Spleen (tissue), 11 donors: ENCODE results near the gene SOX8. TPM values are rescaled to one million over a fixed set of nuclear protein-coding genes. Genes with fewer than 3 reads are reported as not detected.

Experiments
- DNase-seq: peaks from one replicate; pipeline ENCODE4 v3.0.0-alpha.2; 2020
- H3K27ac ChIP-seq, 8 donors: fragments of 200-600 bp; sonication (generic) in 7 of 8; 1 replicate in 4 of 8; 2 replicates in 4 of 8; pipeline versions ENCODE4 v1.5.0 to v1.8.0; 2016 to 2021; ENCODE audit warnings: inconsistent platforms in 4 of 8, mild to moderate bottlenecking in 4 of 8, moderate library complexity in 1 of 8
- H3K27me3 ChIP-seq, 7 donors: fragments of 200-600 bp; sonication (generic) in 6 of 7; replicated peaks in 1 of 7; 1 replicate in 4 of 7; 2 replicates in 3 of 7; pipeline versions ENCODE4 v1.5.0 to v1.8.0; 2016 to 2021; ENCODE audit warnings: inconsistent platforms in 3 of 7, mild to moderate bottlenecking in 1 of 7
- H3K36me3 ChIP-seq, 6 donors: fragments of 200-600 bp; sonication (generic) in 5 of 6; 1 replicate in 4 of 6; 2 replicates in 2 of 6; pipeline versions ENCODE4 v1.5.0 to v1.8.0; 2016 to 2021; ENCODE audit warnings: inconsistent platforms in 2 of 6
- H3K4me1 ChIP-seq, 6 donors: fragments of 200-600 bp; sonication (generic) in 5 of 6; 1 replicate in 3 of 6; 2 replicates in 3 of 6; pipeline versions ENCODE4 v1.5.0 to v1.8.0; 2016 to 2021; ENCODE audit warnings: inconsistent platforms in 3 of 6
- H3K4me3 ChIP-seq, 8 donors: fragments of 200-600 bp; sonication (generic) in 7 of 8; 1 replicate in 4 of 8; 2 replicates in 4 of 8; pipeline versions ENCODE4 v1.5.0 to v1.8.0; 2016 to 2021; ENCODE audit warnings: inconsistent platforms in 4 of 8, mild to moderate bottlenecking in 4 of 8, moderate library complexity in 2 of 8
- H3K9me3 ChIP-seq, 8 donors: fragments of 200-600 bp; sonication (generic) in 7 of 8; 1 replicate in 4 of 8; 2 replicates in 4 of 8; pipeline versions ENCODE4 v1.5.0 to v1.8.0; 2016 to 2021; ENCODE audit warnings: inconsistent platforms in 4 of 8
- CTCF ChIP-seq, 11 experiments: fragments of 200-600 bp in 7 of 11; fragments of 450-650 bp in 4 of 11; sonication (generic) in 4 of 11; IDR thresholded peaks in 8 of 11; conservative IDR thresholded peaks in 3 of 11; 1 replicate in 7 of 11; 2 replicates in 4 of 11; pipeline versions ENCODE4 v1.4.0 to v1.8.0; 2016 to 2021; ENCODE audit warnings: antibody characterized with exemption in 11 of 11, inconsistent platforms in 4 of 11, mild to moderate bottlenecking in 1 of 11
- POLR2A ChIP-seq, 3 donors: fragments of 450-650 bp; IDR thresholded peaks; one replicate each; pipeline ENCODE4 v1.5.1; 2017; ENCODE audit warnings: antibody characterized with exemption in 3 of 3, mild to moderate bottlenecking in 1 of 3
- POLR2AphosphoS5 ChIP-seq, 3 donors: sonication (generic); formaldehyde crosslinking; IDR thresholded peaks; one replicate each; pipeline ENCODE4 v1.5.1; 2017; ENCODE audit warnings: antibody characterized with exemption in 3 of 3
- WGBS, 5 donors: extraction: QIAGEN DNeasy Blood & Tissue Kit in 3 of 5; methylation state at CpG; one replicate each; pipeline versions ENCODE4 v1.1.5 to v1.1.7; 2013 to 2018; 5-methylcytosine and 5-hydroxymethylcytosine counted together
- intact Hi-C: fragments of 100-400 bp; cut with DNase I; formaldehyde crosslinking; loops from one replicate; pipeline ENCODE4 v1.15.0; 2023; ENCODE audit warnings: low total_unique reads
- polyA plus RNA-seq, 3 donors: library from polyadenylated mRNA; stranded (reverse); fragments of 200-250 nt; gene quantifications; one replicate each; pipeline ENCODE4 v1.2.1, GENCODE V29; 2013
- total RNA-seq, 7 donors: library from RNA; depleted of rRNA in 3 of 7; stranded (reverse); fragments of >200 nt in 3 of 7; fragmentation: NEBNext Ultra II Directional in 4 of 7; extraction: Animal tissue kit (Norgen Biotek cat#: 25700) in 4 of 7; gene quantifications; one replicate each; pipeline versions ENCODE4 v1.1.0 to v1.2.1, GENCODE V29; 2016 to 2021
- donor health status: healthy with polysubstance abuse.
- donor health status: DM: no; HTN: no; CAD: no; lungs with moderate emphysema.
- donor health status: DM: no; HTN: no; CAD: no.
- donor health status: Bipolar disorder and iron deficiency.
- donor health status: healthy.
- donor health status: DM: no; HTN: no; CAD: no.
- donor health status: DM: yes; HTN: yes; CAD: no.

The SOX8 gene
- total and polyA plus RNA-seq, 10 donors, result 0.60 to 3.7 (median 1.7) TPM

- intact Hi-C loops, result no loop called here
- 77 to 95% (median 82%) methylated on average over 34 to 46 of the region's 46 CpGs for WGBS, 5 donors
- peaks cover 0 to 80% (median 11%) of the 10 kb centered on the region in 7 donors for H3K27me3 ChIP-seq
- TF ChIP-seq CTCF (IDR thresholded peaks at IDR 0.05 in 8 of 11, conservative IDR thresholded peaks at IDR 0.05 in 3 of 11) (no peak), POLR2AphosphoS5 (IDR thresholded peaks at IDR 0.05) (no peak), POLR2A (IDR thresholded peaks at IDR 0.05) (no peak)
- H3K4me1 ChIP-seq, result peaks cover 0 to 34% (median 19%) of the 10 kb centered on the region in 6 donors
- no peaks in the 10 kb centered on the region for H3K36me3 ChIP-seq
- no peak overlapping the region for H3K4me3 ChIP-seq
- no peak overlapping the region for H3K27ac ChIP-seq
- DNase-seq, result no peak
- H3K9me3 ChIP-seq, result no peaks in the 10 kb centered on the region
These were observed 21.0 kb downstream of the SOX8 start for GRCh38 chr16:1002399-1003166.

- TF ChIP-seq CTCF (IDR thresholded peaks at IDR 0.05 in 8 of 11, conservative IDR thresholded peaks at IDR 0.05 in 3 of 11) (no peak), POLR2AphosphoS5 (IDR thresholded peaks at IDR 0.05) (peak in 1 of 3 donors; percentile 31)
- DNase-seq, result no peak
- Histone ChIP-seq H3K9me3 (no peaks in the 10 kb centered on the region), H3K4me1 (peaks cover 0 to 23% (median 10%) of the 10 kb centered on the region in 6 donors), H3K27me3 (peaks cover 0 to 80% (median 8%) of the 10 kb centered on the region in 7 donors), H3K27ac (peak overlapping the region in 3 of 8 donors; percentile 42 to 71 (median 46)), H3K4me3 (peak overlapping the region in 1 of 8 donors; percentile 37), H3K36me3 (no peaks in the 10 kb centered on the region)
- WGBS, 5 donors, result 57 to 67% (median 63%) methylated on average over 30 to 41 of the region's 41 CpGs
- intact Hi-C loops, result no loop called here
These were observed 22.1 kb downstream of the SOX8 start for GRCh38 chr16:1003391-1004347.

GRCh38 chr16:1005286-1005685 is 23.7 kb downstream of the SOX8 start:
- WGBS, 5 donors, result 85 to 96% (median 93%) methylated on average over 11 of the region's 11 CpGs
- intact Hi-C loops, result no loop called here
- no peaks in the 10 kb centered on the region for H3K9me3 ChIP-seq
- H3K27me3 ChIP-seq, result peaks cover 0 to 80% (median 15%) of the 10 kb centered on the region in 7 donors
- no peak for TF ChIP-seq POLR2AphosphoS5 (IDR thresholded peaks at IDR 0.05)
- TF ChIP-seq POLR2A (IDR thresholded peaks at IDR 0.05), result no peak
- no peak for TF ChIP-seq CTCF (IDR thresholded peaks at IDR 0.05 in 8 of 11, conservative IDR thresholded peaks at IDR 0.05 in 3 of 11)
- H3K27ac ChIP-seq, result no peak overlapping the region
- H3K4me3 ChIP-seq, result no peak overlapping the region
- DNase-seq, result no peak
- no peaks in the 10 kb centered on the region for H3K36me3 ChIP-seq
- H3K4me1 ChIP-seq, result peaks cover 0 to 23% (median 10%) of the 10 kb centered on the region in 6 donors
